SH-SY5Y (cell line): ENCODE results near the gene PLK4.

Experiments
- GATA2 ChIP-seq: IDR thresholded peaks from 2 replicates; pipeline ENCODE4 v1.6.1; 2011; ENCODE audit warnings: mild to moderate bottlenecking, low read depth, low read length
- GATA3 ChIP-seq: IDR thresholded peaks from 2 replicates; pipeline ENCODE4 v1.6.1; 2011; ENCODE audit warnings: low read depth, mild to moderate bottlenecking, low read length, moderate library complexity

DNA sequence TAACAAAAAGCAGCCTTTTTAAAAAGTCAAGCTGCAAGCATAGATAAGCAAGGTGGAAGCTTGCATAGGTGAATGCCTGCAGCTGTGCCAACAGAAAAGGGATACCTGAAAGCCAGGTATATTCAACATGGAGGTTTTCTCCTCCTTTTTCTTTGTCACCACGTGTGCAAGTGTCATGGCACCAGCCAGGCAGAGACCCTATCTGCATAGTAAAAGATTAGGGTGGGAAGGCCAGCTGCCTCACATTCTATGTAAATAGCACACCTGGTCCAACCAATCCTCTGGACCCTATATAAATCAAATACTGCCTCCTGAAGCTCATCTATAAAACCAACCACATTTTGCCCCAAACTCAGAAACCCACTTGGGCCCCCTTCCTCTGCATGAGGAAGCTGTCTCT lies 28.0 kb upstream of the PLK4 start:
- TF ChIP-seq GATA2 (no peak), GATA3 (no peak)
